HepG2 (cell line): ENCODE measurements around the gene CSDE1. TPM values are rescaled to one million over a fixed set of nuclear protein-coding genes. Genes with fewer than 3 reads are reported as not detected.
"Not testable (repeated sequence)": the region's sequence is repeated elsewhere in the genome, so short reads cannot be mapped to it uniquely, and the experiment has no call there.

ENCODE experiments used
- ATAC-seq: fragments of 200-7000 bp; cut with Tn5 transposase; 3 replicates; pipeline ENCODE4 v1.9.1; 2020; ENCODE audit warnings: mild to moderate bottlenecking, moderate library complexity
- BruUV-seq: library from RNA; stranded (reverse); fragments of 400-500 nt; replicated peaks from 2 replicates; lab custom pipeline; 2021; lab: Mats Ljungman, UMichigan
- CTCF ChIA-PET: fragments of 300-600 bp; formaldehyde crosslinking; extraction: SDS; loops from one replicate; lab custom pipeline; 2021; ENCODE audit warnings: low total read pairs, inconsistent platforms, low intra/inter-chr PET ratio; lab: Yijun Ruan, JAX
- POLR2A ChIA-PET: fragments of 350-600 bp; sonication (Branson Sonifier 250); formaldehyde crosslinking; loops from one replicate; lab custom pipeline; 2020; ENCODE audit warnings: antibody characterized with exemption, inconsistent platforms; lab: Yijun Ruan, JAX
- DNase-seq: peaks from one replicate; pipeline ENCODE4 v3.0.0-alpha.2; 2015; ENCODE audit warnings: low spot score
- FAIRE-seq: peaks from 3 replicates; lab custom pipeline; 2011; peaks lifted over from hg19 to GRCh38; lab: Jason Lieb, UNC
- H2AFZ ChIP-seq: one replicate; pipeline ENCODE4 v1.6.1; 2011; ENCODE audit warnings: low read length, inconsistent platforms
- H3K27ac ChIP-seq: fragments of 300-600 bp; 3 replicates; pipeline ENCODE4 v1.8.0; 2011; ENCODE audit warnings: mixed run types, mild to moderate bottlenecking, mixed read lengths, low read length, inconsistent platforms; ENCODE audit not compliant: insufficient read depth; ENCODE audit errors: extremely low read length
- H3K27me3 ChIP-seq, 2 experiments: fragments of 200-600 bp in 1 of 2; 2 replicates in 1 of 2; 3 replicates in 1 of 2; pipeline versions ENCODE4 v1.6.0 to v1.8.0; 2011; ENCODE audit warnings: low read length in 2 of 2, mild to moderate bottlenecking in 2 of 2, moderate library complexity in 2 of 2, inconsistent platforms in 1 of 2; ENCODE audit not compliant: insufficient read depth in 2 of 2, control insufficient read depth in 1 of 2
- H3K36me3 ChIP-seq, 2 experiments: fragments of 200-600 bp in 1 of 2; replicated peaks in 1 of 2; 2 replicates in 1 of 2; 3 replicates in 1 of 2; pipeline versions ENCODE4 v1.5.1 to v1.8.0; 2011; ENCODE audit warnings: low read length in 2 of 2, inconsistent platforms in 1 of 2; ENCODE audit not compliant: insufficient read depth in 2 of 2, control insufficient read depth in 1 of 2
- H3K4me1 ChIP-seq: 2 replicates; pipeline ENCODE4 v1.5.1; 2012; ENCODE audit warnings: low read length, inconsistent platforms; ENCODE audit not compliant: insufficient read depth
- H3K4me2 ChIP-seq: 2 replicates; pipeline ENCODE4 v1.6.0; 2011; ENCODE audit warnings: low read depth, low read length, inconsistent platforms
- H3K4me3 ChIP-seq, 3 experiments: fragments of 200-600 bp in 1 of 3; sonication (generic), shearing (Covaris generic) in 1 of 3; replicated peaks in 1 of 3; 2 replicates each; pipeline ENCODE4 v1.5.1; 2011 to 2016; ENCODE audit warnings: low read length in 3 of 3, inconsistent platforms in 2 of 3, low read depth in 2 of 3, mild to moderate bottlenecking in 2 of 3, control low read depth in 1 of 3, mixed read lengths in 1 of 3; ENCODE audit not compliant: insufficient read depth in 1 of 3
- H3K79me2 ChIP-seq: one replicate; pipeline ENCODE4 v1.6.1; 2011; ENCODE audit warnings: low read length, inconsistent platforms; ENCODE audit not compliant: insufficient read depth
- H3K9ac ChIP-seq: 2 replicates; pipeline ENCODE4 v1.6.0; 2011; ENCODE audit warnings: mild to moderate bottlenecking, low read depth, low read length, inconsistent platforms; ENCODE audit not compliant: insufficient read depth
- H3K9me3 ChIP-seq: 2 replicates; pipeline ENCODE4 v1.5.1; 2012; ENCODE audit warnings: mild to moderate bottlenecking, low read length
- H4K20me1 ChIP-seq: 2 replicates; pipeline ENCODE4 v1.6.0; 2011; ENCODE audit warnings: inconsistent platforms, mild to moderate bottlenecking, low read length, moderate library complexity; ENCODE audit not compliant: insufficient read depth
- BRCA1 ChIP-seq: sonication (generic); formaldehyde crosslinking; IDR thresholded peaks from 2 replicates; pipeline ENCODE4 v1.4.0; 2020; ENCODE audit warnings: missing genetic modification reagents
- RXRB ChIP-seq: IDR thresholded peaks from 2 replicates; pipeline ENCODE4 v1.6.1; 2016; ENCODE audit warnings: borderline replicate concordance, missing genetic modification reagents, missing compliant biosample characterization
- SP140L ChIP-seq: sonication (generic); formaldehyde crosslinking; IDR thresholded peaks from 2 replicates; pipeline ENCODE4 v1.4.0; 2020; ENCODE audit warnings: missing genetic modification reagents, borderline replicate concordance
- SRF ChIP-seq: IDR thresholded peaks from 2 replicates; pipeline ENCODE4 v1.6.1; 2011; ENCODE audit warnings: mild to moderate bottlenecking, low read depth, low read length, moderate library complexity
- TAF15 ChIP-seq: fragments of 200-400 bp; formaldehyde crosslinking; IDR thresholded peaks from one replicate; pipeline ENCODE4 v1.6.1; 2018; ENCODE audit warnings: mild to moderate bottlenecking, low read depth, low read length; ENCODE audit not compliant: poor library complexity, severe bottlenecking
- ZNF101 ChIP-seq: sonication (generic); formaldehyde crosslinking; IDR thresholded peaks from 2 replicates; pipeline ENCODE4 v1.4.0; 2020; ENCODE audit warnings: mild to moderate bottlenecking, low read depth, missing genetic modification reagents, borderline replicate concordance
- ZSCAN12 ChIP-seq: sonication (generic); formaldehyde crosslinking; IDR thresholded peaks from 2 replicates; pipeline ENCODE4 v1.9.0; 2021; ENCODE audit warnings: mild to moderate bottlenecking, missing genetic modification reagents
- WGBS: methylation state at CpG from one replicate; pipeline ENCODE4 v1.1.6; 2017; ENCODE audit warnings: low lambda C conversion rate; 5-methylcytosine and 5-hydroxymethylcytosine counted together
- in situ Hi-C: cut with HindIII; loops from 2 replicates; pipeline ENCODE4 v1.10.0; 2017; ENCODE audit warnings: low pct_unique_long_range_greater_than_20kb; ENCODE audit not compliant: extremely low pct_ligation_motif_present
- intact Hi-C: fragments of 100-400 bp; cut with micrococcal nuclease; formaldehyde crosslinking; loops from one replicate; pipeline ENCODE4 v1.10.0; 2022; ENCODE audit not compliant: unreplicated experiment
- polyA plus RNA-seq, 8 experiments: library from polyadenylated mRNA; depleted of rRNA in 3 of 8; stranded (reverse) in 7 of 8; unstranded in 1 of 8; fragments of >200 nt; fragmentation: Illumina TruSeq in 4 of 8; extraction: Trizol in 4 of 8; gene quantifications; 2 replicates each; pipeline versions ENCODE4 v1.2.1 to v1.2.3, GENCODE V29; 2011 to 2016; ENCODE audit warnings: low read depth in 4 of 8, missing spikeins in 1 of 8, mixed read lengths in 1 of 8; ENCODE audit not compliant: insufficient read depth in 1 of 8
- total RNA-seq, 5 experiments: library from RNA; depleted of rRNA; stranded (reverse); fragments of >200 nt; fragmentation: Illumina TruSeq; extraction: Trizol; gene quantifications; 2 replicates each; pipeline ENCODE4 v1.2.3, GENCODE V29; 2016; ENCODE audit warnings: low read depth in 1 of 5
- TF ChIP-seq, protein P1 (sequence below): conservative IDR thresholded peaks from 2 replicates; pipeline ENCODE4 v1.6.1; 2018; ENCODE audit warnings: missing genetic modification reagents

CSDE1 gene
- total and polyA plus RNA-seq, 2 of the 13 experiments (the other 11 are each of a cell fraction or from before 2014, with no cell fraction given): 150 to 313 TPM

DNA sequence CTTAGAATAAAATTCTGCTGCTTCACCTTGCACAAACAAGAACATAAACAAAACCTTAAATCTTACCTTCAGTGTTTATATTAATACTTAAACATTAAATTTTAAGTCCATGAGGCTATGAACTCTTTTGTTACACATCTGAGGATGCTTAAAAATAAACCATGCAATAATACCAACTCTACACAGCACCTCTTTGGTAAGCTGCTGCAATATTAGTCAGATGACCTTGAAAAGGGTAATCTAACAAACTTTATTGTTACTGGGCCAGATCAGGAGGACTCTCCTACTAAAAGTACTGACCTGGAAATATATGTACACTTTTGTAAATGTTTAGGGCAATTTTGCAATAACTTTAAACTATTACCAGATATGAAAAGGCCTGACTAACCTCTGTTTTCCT, 21.9 kb upstream of the CSDE1 start:
- BruUV-seq: no TSS peak
- Histone ChIP-seq H3K4me3 (peak overlapping the region; percentile 84 to 87 (median 84)), H3K9ac (peak overlapping the region; percentile 83), H3K9me3 (no peaks in the 10 kb centered on the region), H3K4me1 (peaks cover 16% of the 10 kb centered on the region), H3K36me3 (peaks cover 4 to 26% of the 10 kb centered on the region in 2 experiments; a peak in 4 of 5 replicates), H3K27ac (peak overlapping the region; percentile 87), H3K4me2 (peak overlapping the region; percentile 85)
- intact Hi-C loops (loop anchor here (10.0 kb wide), 1 partner anchor 255 kb away; no protein-coding TSS in a partner anchor), in situ Hi-C loops (no loop called here)
- no peak for ATAC-seq
- no peak for DNase-seq
- no peak for FAIRE-seq
- POLR2A ChIA-PET: interaction anchor here (0.6 to 2.3 kb wide), 4 partner anchors 23 to 111 kb away, joined by 3 to 16 read pairs (median 8); partner anchors contain the start of genes CSDE1, DENND2C and NRAS
- no peak for TF ChIP-seq ZNF101 (CRISPR knock-in tag)
- no peak for TF ChIP-seq RXRB (CRISPR knock-in tag)
- TF ChIP-seq ZSCAN12 (CRISPR knock-in tag): no peak
- no peak for TF ChIP-seq SRF
- TF ChIP-seq, protein P1, sequence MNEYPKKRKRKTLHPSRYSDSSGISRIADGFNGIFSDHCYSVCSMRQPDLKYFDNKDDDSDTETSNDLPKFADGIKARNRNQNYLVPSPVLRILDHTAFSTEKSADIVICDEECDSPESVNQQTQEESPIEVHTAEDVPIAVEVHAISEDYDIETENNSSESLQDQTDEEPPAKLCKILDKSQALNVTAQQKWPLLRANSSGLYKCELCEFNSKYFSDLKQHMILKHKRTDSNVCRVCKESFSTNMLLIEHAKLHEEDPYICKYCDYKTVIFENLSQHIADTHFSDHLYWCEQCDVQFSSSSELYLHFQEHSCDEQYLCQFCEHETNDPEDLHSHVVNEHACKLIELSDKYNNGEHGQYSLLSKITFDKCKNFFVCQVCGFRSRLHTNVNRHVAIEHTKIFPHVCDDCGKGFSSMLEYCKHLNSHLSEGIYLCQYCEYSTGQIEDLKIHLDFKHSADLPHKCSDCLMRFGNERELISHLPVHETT (CRISPR knock-in tag): no peak
- no peak for TF ChIP-seq SP140L (CRISPR knock-in tag)
- no peak for TF ChIP-seq BRCA1 (CRISPR knock-in tag)
- no peak for TF ChIP-seq TAF15
- TF ChIP-seq, all 625 proteins: peak for 0
- peak overlapping the region; percentile 79 for H2AFZ ChIP-seq
- no peaks in the 10 kb centered on the region; a peak in 1 of 5 replicates for H3K27me3 ChIP-seq
- no peaks in the 10 kb centered on the region for H4K20me1 ChIP-seq
- CTCF ChIA-PET: no interaction called here
- peaks cover 21% of the 10 kb centered on the region for H3K79me2 ChIP-seq

DNA sequence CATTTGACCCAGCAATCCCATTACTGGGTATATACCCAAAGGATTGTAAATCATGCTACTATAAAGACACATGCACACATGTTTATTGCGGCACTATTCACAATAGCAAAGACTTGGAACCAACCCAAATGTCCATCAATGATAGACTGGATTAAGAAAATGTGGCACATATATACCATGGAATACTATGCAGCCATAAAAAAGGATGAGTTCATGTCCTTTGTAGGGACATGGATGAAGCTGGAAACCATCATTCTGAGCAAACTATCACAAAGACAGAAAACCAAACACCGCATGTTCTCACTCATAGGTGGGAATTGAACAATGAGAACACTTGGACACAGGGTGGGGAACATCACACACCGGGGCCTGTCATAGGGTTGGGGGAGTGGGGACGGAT, 18.9 kb upstream of the CSDE1 start:
- WGBS: 97% methylated on average over 4 of the region's 4 CpGs
- DNase-seq, H3K9ac ChIP-seq, H3K27ac ChIP-seq, H3K27me3 ChIP-seq, BruUV-seq, intact Hi-C loops, POLR2A ChIA-PET, H4K20me1 ChIP-seq, ATAC-seq, FAIRE-seq, CTCF ChIA-PET, in situ Hi-C loops, H3K9me3 ChIP-seq, H3K4me2 ChIP-seq, H2AFZ ChIP-seq, H3K4me3 ChIP-seq: not testable (repeated sequence)
- peaks cover 21% of the 10 kb centered on the region for H3K79me2 ChIP-seq
- H3K36me3 ChIP-seq: peaks cover 4 to 43% of the 10 kb centered on the region in 2 experiments; a peak in 4 of 5 replicates
- H3K4me1 ChIP-seq: peaks cover 28% of the 10 kb centered on the region
